Measurements from ENCODE around the gene LURAP1L.

The LURAP1L gene, protein sequence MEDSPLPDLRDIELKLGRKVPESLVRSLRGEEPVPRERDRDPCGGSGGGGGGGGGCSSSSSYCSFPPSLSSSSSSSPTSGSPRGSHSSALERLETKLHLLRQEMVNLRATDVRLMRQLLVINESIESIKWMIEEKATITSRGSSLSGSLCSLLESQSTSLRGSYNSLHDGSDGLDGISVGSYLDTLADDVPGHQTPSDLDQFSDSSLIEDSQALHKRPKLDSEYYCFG

DNA sequence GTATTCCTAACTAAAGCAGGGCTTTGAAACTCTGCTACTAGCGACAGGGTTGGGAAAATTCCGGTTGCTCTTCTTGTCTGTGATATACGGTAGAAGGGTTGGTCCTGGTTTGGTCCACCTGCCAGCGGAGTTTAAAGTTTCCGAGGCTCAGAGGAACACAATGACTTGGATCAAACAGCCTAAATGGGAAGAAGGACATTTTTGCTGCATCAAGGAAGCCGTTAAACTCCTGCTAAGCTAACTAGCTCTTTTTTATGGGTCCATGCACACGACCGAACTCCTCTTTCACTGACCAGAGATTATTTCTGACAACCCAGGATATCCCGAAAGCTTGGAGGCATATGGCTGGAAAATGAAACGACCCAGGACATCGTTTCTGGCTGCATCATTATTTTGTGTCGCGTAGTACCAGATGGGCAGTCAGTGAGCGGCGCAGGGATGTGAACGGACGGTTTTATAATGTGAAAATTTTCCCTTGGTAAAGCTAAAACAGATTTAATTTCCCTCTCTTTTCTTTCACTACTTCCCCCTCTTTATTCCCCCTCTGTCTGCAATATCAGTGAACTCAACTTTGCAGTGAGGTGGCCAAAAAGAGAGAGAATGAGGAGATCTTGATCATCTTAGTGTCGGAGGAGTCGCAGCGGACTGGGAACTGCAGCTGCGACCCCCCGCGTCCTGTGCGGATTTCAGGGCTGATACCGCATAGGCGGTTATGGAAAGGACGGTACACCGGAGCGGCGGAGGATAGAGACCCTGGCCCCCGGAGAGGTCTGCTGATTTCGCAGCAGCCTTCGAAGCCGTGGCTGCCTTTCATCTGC is at the start of gene LURAP1L:
Gene LURAP1L (plus strand): TSS at position 160 of the 818 bp plus-strand sequence. CDS start 696 bp downstream, outside the sequence.
- DNase-seq = no peak

DNA sequence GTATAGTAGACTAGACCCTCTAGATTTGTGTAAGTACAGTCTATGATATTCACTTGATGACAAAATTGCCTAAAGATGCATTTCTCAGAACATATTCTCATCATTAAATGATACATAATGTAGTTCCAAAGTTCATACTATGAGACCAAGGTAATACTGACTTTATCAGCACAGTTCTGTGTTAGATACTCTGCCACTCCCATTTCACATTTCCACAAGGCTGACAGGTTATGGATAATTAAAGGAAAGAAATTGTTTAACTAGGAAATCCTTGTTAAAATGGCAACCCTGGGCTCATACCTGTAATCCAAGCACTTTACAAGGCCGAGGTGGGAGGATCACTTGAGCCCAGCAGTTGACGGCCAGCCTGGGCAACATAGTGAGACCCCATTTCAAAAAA is 48.0 kb upstream of the LURAP1L start:
- DNase-seq = no peak

GRCh38 chr9:12730198-12730597 is 44.6 kb upstream of the LURAP1L start:
- no peak for DNase-seq

- no peak for DNase-seq
Measured at GRCh38 chr9:12730927-12731326, 43.9 kb upstream of the LURAP1L start.

DNA sequence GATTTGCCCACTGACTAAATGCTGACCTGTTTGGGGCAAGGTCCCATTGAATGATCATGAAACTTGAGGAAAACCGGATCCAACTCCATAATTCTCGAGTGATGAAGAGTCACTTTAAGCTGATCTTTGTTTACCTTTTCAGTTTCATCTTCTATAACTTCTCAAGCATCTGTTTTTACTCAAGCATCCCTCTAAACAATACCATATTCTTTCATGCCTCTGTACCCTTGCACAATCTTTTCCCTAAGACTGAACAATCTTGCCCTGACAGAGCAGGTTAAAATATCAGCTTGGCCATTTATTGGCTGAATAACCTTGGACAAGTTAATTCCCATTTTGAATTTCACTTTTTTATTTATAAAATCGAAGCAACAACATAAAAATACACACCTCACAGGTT is 41.8 kb upstream of the LURAP1L start:
- no peak for DNase-seq

- DNase-seq = no peak
Measured at GRCh38 chr9:12735665-12736064, 39.2 kb upstream of the LURAP1L start.

DNA sequence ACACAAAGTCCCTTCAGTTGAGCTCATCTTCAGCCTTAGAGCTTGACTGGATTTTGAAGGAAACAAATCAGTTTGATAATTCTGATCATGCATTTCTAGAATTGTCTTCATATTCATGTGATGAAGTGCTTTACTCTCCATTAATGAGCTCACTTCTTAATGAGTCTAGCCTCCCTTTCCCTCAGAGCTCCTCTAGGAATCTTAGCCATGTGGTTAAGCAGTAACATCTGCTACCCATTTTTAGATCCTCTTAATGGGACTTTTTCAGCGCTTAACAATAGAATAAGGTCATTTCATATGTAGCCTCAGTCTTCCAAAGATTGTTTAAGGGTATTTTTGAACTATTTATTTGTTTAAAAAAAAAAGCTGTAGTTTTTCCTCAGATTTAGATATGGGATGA is 36.9 kb upstream of the LURAP1L start:
- DNase-seq = no peak

DNA sequence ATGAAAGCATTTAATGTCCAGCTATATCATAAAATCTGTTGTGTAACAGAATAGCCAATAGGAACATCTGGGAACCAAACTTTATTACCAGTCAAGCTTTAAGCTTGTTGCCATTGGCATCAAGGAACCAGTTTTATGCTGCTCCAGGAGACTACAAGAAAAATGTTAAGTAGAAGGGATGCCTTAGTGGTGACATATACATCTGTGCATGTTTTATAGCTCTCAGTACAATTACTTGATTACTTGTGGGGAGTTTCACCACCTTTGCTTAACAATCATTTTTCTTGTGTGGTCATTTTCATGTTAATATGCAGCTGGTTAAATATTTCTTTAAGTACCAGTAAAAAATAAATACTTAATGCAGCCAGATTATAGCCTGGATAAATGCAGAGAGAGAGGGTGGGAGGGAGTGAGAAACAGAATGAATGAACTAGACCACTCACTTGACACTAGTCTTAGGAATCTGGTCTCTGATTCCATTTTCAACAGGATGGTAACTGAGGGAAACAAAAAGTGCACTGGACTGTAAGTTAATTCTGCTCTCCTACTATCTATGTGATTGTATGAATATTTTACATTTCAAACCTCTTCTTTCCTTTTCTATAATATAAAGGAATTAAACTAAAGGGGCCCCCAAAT is 35.7 kb upstream of the LURAP1L start:
- DNase-seq = no peak

GRCh38 chr9:12740845-12741244 is 34.0 kb upstream of the LURAP1L start:
- DNase-seq = no peak

GRCh38 chr9:12748016-12748415 is 26.8 kb upstream of the LURAP1L start:
- DNase-seq = no peak

GRCh38 chr9:12748954-12749353 is 25.9 kb upstream of the LURAP1L start:
- DNase-seq = no peak

DNA sequence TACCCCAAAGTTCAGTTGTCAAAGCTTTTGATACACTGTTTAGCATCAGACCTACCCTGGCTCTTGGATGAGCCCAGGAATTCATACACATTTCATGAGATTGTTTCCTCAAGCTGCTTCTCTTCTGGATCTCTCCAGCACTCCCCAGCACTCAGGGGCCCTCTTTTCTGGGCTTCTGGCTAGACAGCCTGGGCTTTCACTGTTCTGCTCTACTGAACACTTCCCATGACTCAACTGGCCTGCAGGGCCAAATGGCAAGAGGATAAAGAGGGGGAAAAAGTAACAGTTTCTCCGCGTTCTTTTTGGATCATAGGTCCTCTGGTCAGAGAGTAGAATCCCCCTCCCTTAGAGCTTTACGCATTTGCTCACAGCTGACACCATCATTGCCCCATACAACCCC is 20.9 kb upstream of the LURAP1L start:
- no peak for DNase-seq

- no peak for DNase-seq
Measured at GRCh38 chr9:12759761-12760160, 15.1 kb upstream of the LURAP1L start.

DNA sequence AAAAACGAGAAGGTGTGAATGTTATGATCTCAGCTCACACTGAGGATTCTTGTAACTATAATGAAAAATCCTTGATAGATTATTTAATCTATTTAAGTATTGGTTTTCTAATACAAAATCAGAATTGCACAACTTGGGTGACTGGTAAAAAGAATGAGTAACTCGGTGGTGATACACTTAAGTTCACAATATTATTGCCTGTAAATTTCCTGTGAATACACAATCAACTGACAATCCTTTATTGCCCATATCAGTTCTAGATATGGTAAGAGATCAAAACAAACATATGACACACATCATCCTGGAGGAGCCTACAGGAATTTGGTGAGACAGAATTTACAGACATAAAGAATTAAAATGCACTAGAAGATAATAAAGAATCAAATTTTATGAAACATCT is 14.1 kb upstream of the LURAP1L start:
- DNase-seq = no peak

DNA sequence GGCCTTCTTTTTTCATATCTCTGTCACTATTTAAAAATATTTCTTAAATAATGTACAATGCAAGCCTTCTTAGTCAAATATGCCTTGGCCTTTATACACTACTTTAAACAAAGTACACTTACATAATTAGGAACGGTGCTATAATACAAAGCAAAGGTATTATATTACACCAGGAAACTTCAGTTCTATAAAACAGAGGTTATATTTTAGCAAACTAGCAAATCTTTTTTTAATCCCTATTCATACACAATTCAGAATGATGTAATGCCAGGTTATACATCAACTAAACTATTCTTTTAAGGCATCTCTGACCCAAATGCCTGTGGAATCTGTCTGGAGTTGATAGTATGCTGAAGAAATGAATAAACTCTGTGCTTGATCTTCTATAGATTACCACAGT is 10.7 kb upstream of the LURAP1L start:
- DNase-seq = no peak

- no peak for DNase-seq
Measured at GRCh38 chr9:12765088-12765798, 9.6 kb upstream of the LURAP1L start.

GRCh38 chr9:12766357-12766756 is 8.5 kb upstream of the LURAP1L start:
- no peak for DNase-seq

DNA sequence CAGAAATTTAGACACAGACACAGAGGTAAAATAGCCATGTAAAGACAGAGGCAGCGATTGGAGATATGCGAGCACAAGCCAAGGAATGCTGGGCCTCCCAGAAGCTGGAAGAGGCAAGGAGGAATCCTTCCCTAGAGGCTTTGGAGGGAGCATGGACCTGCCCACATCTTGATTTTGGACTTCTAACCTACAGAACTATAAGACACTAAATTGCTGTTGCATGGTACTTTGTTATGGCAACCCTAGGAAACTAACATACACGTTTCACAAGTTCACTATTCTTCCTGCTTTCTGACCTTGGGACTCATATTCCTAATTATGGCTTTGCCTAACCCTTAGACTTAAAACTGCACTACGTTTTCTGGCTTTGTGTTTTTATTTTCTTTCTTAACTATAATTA is 4.6 kb upstream of the LURAP1L start:
- no peak for DNase-seq

- no peak for DNase-seq
Measured at GRCh38 chr9:12771891-12772290, 2.9 kb upstream of the LURAP1L start.

DNA sequence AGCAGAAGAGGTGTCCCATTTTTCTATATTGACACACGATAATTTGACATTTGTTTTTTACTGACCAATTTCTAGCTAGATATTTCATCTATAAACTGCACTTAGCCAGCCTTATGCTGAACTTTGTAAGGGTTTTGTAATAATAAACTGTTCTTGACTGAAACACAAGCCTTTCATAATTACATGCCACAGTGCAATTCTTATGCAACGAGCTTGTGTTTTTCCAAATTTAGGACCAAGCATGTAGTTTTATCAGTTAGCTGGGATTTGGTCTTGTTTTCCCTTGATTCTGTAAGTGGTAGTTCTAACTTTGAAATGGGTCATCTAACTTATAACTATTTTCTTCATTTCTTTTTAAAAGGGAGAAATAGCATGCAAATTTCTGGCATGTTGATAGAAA is 1.3 kb upstream of the LURAP1L start:
- DNase-seq = no peak

DNA sequence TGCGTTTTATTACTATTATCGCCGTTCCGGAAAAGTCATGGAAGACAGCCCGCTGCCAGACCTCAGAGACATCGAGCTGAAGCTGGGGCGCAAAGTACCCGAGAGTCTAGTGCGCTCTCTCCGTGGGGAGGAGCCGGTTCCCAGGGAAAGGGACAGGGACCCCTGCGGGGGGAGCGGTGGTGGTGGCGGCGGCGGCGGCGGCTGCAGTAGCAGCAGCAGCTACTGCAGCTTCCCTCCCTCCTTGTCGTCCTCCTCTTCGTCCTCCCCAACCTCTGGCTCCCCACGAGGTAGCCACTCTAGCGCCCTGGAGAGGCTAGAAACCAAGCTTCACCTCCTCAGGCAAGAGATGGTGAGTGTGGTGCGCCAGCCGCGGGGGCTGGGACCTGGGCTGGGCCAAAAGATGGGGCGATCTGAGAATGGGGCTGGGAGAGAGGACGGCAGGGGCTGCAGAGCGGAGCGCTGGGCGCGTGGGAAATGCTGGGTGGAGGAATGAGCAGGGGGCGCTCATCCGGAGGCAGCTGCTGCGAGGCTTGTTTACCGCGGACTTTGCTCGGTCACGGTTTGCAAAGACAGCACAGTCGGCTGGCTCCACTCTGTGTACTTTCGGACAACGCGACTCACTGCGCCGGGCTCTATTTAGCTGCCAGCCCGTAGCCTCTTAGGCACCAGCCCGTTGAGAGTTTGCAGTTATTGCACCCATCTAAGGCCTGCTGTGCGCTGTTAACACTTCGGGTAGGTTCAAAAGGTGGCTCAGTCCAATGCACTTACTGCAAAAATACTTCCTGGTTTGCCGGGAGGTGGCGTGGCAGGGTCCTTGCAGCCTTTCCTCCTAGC is 1.1 kb downstream of the LURAP1L start:
- DNase-seq = no peak

GRCh38 chr9:12776513-12777055 is 1.8 kb downstream of the LURAP1L start:
- DNase-seq = no peak
